Fibroblast of skin of back (primary cell): ENCODE results near the gene B3GNT7.
"Not testable (repeated sequence)": the region's sequence is repeated elsewhere in the genome, so short reads cannot be mapped to it uniquely, and the experiment has no call there.

Experiments
- DNase-seq: peaks from one replicate; pipeline ENCODE4 v3.0.0-alpha.2; 2013

The B3GNT7 gene

GRCh38 chr2:231384970-231385369 lies 10.5 kb upstream of the B3GNT7 start:
- DNase-seq: no peak

- DNase-seq: no peak
These were observed 10.1 kb upstream of the B3GNT7 start for GRCh38 chr2:231385429-231385828.

DNA sequence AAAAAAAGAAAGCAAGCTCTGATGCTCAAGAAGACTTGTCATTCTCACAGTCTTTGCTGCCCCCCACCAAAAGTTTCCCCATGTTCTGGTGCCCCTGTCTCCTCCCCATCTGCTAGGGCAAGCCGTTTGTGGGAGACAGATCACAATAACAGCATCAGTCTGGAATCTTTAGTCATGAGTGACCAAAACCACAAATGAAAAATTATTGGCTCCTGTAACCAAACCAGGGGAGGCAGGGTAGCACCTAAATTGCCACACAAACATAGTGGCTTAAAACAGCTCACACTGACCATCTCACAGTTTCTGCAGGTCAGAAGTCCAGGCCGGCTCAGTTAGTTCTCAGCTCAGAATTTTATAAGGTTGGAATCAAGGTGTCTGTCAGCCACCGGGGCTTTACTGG lies 9.1 kb upstream of the B3GNT7 start:
- DNase-seq: peak; percentile 62

DNA sequence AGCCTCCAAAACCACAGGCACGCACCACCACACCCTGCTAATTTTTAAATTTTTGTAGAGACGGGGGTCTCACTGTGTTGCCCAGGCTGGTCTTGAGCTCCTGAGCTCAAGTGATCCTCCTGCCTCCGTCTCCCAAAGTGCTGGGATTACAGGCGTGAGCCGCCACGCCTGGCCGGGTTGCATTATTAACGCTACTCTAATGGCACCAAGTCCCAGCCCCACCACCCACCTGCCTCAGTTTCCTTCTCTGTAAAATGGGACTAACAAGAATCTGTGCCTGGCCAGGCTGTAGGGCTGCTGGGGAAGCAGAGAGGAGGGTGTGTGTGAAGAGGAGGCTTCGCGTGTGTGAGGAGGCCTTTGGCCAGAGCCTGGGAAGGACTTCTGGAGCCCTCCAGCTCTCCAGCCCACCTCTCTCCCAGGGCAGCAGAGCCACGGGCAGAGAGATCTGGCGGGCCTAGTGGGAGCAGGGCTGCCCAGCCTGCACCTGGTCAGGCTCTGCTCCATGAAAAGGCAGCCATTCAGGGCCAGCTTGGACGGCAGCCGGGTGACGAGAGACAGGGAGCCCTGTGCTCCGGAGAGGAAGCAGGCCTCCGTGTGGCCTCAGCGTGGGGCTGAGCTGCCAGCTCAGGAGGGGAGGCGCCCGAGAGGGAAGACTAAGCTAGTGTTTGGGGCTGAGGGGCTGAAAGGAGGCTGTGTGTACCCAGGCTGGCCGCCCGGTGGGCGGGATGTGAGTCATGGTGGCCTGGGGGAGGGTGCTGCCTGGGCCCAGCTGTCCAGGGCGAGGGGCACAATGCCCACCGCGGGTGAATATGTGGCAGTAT lies 7.4 kb upstream of the B3GNT7 start:
- peak; percentile 75 for DNase-seq

GRCh38 chr2:231388725-231389346 lies 6.7 kb upstream of the B3GNT7 start:
- DNase-seq: no peak

DNA sequence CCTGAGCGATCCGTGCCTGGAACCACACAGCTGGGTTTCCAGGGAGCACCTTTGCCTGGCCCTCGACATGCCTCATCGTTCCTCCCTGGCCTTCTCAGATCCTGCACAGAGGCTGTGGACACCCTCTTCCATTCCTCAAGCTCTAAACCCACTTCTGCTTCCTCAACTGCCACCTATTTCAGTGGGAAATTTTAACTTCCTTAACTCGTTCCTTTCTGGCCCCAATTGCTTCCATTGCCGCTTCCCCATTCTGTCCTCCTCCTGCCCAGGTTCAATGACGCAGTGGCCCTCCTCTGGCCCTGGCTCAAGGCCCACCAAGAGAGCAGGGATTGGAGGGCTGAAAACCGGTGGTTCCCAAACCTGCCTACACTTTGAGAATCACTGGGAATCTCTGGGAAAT lies 4.8 kb upstream of the B3GNT7 start:
- DNase-seq: no peak

DNA sequence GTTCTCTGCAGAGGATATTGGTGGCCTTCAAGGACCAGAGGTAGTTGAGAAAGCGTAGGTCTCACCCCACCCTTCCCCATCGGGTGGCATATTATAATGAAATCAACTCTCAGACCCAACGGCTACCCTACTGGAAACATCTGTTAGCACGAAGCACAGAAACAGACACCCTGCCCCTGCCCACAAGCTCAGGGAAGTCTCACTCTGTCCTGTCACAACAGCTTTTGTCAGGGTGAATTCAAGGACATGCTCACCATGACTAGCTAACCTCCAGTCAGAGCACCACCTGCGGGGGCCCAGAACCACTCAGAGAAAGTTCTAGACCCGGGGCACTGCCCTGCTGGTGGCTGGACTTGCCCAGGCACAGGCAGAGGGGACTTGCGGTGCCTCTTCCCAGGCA lies 3.5 kb upstream of the B3GNT7 start:
- no peak for DNase-seq

DNA sequence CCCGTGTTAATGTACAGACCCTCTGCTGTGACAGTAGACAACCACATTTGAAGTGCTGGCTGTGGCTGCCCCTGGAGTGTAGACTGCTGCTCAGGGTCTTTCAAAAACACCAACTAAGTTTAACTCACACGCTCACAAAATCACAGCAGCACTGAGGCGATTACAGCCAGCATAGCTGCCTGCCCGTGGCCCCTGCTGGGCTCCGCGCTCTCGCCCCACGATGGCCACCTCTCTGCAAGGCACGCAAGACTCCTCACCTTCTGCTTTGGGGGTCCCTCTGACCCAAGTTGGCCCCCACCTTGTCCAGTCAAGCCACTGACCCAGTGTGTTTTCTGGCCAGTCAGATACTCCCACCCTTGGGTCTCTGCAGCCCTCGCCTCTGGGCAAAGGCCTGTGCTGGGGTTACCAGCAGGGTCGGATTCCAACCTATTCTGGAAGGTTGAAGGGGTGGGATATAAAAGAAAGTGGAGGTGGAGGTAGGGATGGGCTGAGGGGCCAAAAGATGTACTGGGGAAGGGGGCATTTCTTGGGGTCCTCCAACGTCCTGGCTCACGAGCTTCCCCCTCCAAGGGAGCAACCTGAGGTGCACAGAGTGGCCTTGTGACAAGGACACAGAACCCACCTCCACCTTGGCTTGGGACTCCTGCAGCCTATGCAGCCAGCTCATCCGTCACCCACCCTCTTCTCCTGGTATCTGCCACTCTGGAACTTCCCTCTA lies 2.9 kb upstream of the B3GNT7 start:
- DNase-seq: no peak

- no peak for DNase-seq
These were observed 2.1 kb upstream of the B3GNT7 start for GRCh38 chr2:231393149-231394131.

- DNase-seq: no peak
These were observed 1.0 kb upstream of the B3GNT7 start for GRCh38 chr2:231394211-231395141.

- DNase-seq: no peak
These were observed 730 bp downstream of the B3GNT7 start for GRCh38 chr2:231396058-231396821.

DNA sequence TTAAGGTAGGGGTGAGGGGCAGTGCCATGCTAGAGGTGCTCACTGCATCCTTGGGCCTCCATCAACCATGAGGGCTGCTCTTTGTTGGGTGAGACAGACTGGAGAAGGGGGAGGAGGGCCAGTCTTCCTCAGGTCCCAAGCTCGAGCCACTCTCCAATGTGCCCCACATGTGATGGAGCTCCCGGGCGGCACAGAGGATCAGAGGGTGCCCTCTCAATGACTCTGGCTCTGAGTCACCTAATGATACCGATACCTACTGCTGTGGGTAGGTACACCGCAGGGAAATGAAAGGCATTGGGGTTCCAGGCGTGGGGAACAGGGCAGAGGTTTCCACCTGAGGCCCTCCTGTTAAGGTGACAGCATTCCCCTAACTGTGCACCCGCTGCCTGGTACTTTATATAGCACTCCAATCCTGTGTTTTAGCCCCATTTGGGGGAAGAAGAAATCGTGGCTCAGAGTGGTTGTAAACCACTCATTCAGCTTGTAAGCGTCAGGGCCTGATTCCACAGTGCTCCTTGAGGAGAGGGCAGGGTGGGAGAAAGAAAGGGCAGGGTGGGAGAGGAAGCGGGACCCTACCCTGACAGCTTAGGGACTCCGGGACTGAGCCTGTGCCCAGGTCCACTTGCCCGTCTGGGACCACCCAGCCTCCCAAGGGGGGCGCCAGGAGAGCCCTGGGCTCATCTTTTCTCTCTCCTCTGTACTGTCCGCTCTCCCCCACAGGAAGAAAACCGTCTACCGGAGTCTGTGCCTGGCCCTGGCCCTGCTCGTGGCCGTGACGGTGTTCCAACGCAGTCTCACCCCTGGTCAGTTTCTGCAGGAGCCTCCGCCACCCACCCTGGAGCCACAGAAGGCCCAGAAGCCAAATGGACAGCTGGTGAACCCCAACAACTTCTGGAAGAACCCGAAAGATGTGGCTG lies 1.8 kb downstream of the B3GNT7 start:
- no peak for DNase-seq

GRCh38 chr2:231397928-231398294 lies 2.4 kb downstream of the B3GNT7 start:
- DNase-seq: no peak

- no peak for DNase-seq
These were observed 3.1 kb downstream of the B3GNT7 start for GRCh38 chr2:231398585-231398984.

- no peak for DNase-seq
These were observed 3.7 kb downstream of the B3GNT7 start for GRCh38 chr2:231399046-231399852.

- no peak for DNase-seq
These were observed 4.6 kb downstream of the B3GNT7 start for GRCh38 chr2:231399853-231400680.

DNA sequence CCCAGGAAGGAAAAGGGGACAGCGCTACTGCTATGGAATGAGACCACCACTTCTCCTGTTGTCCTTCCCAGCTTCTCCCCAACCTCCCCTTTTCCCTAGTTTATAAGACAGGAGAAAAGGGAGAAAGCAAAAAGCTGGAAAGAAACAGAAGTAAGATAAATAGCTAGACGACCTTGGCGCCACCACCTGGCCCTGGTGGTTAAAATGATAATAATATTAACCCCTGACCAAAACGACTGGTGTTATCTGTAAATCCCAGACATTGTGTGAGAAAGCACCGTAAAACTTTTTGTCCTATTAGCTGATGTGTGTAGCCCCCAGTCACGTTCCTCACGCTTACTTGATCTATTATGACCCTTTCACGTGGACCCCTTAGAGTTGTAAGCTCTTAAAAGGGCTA lies 5.2 kb downstream of the B3GNT7 start:
- not testable (repeated sequence) for DNase-seq

DNA sequence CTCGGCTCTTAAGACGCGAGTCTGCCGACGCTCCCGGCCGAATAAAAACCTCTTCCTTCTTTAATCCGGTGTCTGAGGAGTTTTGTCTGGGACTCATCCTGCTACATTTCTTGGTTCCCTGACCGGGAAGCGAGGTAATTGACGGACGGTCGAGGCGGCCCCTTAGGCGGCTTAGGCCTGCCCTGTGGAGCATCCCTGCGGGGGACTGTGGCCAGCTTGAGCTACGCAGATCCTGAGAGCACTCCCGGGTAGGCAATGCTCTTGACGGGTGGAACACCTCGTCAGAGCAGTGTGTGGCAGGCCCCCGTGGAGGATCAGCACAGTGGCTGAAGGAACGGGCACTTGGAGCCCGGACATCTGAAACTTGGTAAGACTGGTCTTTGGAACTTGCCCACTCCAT lies 5.6 kb downstream of the B3GNT7 start:
- not testable (repeated sequence) for DNase-seq
